Stimulated activated CD4-positive, alpha-beta T cell treated with anti-CD3 and anti-CD28 coated beads, Interleukin-4, amount 100 ng/mL, for 24 hours (primary cell): Measurements from ENCODE around the gene OVOL1.
"Not testable (repeated sequence)": the region's sequence is repeated elsewhere in the genome, so short reads cannot be mapped to it uniquely, and the experiment has no call there.

Experiments used
- DNase-seq: peaks from one replicate; pipeline ENCODE4 v3.0.0-alpha.2; 2020

Gene OVOL1

DNA sequence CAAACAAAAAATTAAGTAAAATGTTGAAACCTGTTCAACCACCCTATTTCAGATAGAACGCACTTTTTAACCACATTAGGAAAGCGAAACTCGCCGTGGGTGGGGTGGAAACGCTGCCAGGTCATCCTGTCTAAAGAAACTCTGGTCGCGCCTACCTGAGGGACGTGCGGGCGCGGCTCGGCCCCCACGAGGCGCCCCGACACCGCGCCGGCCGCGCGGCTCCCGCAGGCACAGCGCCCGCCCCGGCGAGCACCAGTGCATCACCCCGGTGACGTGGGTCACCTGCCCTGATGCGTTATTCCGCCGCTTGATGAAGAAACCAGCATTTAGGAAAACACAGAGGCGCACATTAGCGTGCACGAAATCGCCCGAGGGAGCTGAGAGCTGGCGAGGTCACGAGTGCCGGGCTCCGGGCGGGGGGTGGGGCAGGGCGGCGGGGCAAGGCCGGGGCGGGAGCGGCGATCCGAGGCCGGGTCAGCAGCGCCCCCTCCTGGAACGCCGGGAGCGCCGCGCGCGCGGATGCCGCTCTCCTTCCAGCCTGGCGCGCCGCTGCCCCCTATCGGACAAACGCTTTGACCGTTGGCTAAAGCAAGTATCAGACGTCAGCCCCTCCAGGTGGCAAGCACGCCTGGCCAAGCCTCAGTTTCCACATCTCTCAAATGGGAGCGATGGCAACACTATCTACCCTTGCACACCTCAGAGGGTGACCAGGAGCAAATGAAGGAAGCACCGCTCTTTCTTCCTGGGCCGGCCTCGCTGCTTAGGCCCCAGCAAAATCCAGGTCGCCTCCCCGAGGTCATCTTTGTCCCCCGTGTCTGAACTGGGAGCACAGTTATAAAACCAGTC, 31.2 kb downstream of the OVOL1 start:
- peak; percentile 97 for DNase-seq

DNA sequence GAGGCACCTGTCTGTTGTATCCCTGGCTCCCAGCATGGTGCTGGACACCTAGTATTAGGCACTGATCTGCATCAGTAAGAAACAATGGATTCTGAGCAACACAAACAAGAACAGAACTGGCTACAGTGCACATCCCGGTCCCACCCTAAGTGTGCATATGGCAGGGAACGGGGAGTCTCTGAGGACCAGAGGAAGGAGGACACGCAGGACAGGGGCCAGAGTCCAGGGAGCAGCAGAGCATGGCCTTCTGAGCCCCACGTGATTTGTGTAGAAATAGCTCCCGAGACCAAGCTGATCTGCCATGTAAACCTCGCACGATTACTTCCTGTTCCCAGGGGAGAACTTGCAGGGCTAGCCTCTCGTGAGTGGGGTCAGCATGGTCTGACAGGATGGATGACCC, 34.2 kb downstream of the OVOL1 start:
- no peak for DNase-seq

DNA sequence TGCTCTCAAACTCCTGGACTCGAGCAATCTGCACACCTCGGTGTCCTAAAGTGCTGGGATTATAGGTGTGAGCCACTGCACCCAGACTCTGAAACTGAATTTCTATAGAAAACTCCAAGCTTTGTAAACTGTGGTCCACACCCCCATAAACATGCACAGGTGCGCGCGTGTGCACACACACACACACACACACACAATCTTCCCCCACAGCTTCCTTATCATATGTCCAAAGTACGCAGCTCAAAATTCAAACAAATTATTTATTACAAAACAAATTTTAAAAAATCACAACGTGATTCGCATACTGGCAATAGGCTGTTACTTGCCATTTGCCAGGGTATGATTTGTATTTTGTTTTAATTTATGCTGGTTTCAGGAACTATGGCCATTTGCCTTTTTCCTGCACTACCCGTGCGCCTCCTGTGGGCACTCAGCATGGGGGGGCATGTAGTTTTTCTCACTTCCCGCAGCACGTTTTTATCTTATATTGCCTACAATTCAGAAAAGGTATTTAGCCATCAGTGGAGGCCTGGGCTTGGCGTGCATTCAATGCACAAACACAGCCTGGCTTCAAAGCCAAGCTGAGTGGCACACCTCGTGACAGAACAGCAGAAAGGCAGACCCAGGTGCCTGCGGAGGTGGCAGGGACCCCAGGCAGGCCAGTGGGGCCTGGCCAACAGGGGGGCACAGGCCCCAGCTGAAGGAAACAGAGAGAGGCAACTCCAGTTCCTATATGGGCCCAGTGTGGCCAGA, 36.1 kb downstream of the OVOL1 start:
- no peak for DNase-seq

DNA sequence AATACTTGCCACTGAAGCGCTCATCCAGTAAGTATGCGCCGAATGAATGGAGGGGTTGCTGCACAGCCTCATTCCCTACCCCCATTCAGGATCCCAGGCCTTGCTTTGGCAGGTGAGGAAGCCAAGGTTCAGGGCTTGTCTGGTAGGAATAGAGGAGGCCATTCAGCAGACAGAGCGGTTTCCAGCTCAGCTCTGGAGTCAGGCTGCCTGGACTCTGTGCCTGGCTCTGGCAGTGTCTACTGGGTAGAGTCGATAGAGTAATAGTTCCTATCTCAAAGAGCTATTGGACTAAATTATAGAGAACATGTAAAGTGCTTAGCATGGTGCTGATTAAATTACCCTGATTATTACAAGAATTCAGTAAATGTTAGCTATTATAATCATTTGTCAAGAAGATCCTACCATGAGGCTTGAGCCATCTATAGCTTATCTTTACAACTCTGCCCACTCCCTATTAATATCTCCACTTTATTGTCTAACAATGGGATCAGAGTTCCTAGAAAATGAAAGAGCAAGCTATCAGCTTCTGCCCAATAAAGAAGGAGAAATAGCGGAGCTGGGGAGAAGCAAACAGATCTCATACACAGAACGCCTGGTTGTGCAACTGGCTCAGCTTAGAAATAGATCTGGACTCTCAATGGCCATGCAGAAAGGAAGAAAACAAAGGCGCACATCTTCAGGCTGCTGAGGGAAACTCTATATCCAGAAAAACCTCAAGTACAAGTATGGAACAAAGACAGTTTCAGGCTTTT, 40.3 kb downstream of the OVOL1 start:
- no peak for DNase-seq

GRCh38 chr11:65829459-65829858, 42.6 kb downstream of the OVOL1 start:
- DNase-seq = no peak

DNA sequence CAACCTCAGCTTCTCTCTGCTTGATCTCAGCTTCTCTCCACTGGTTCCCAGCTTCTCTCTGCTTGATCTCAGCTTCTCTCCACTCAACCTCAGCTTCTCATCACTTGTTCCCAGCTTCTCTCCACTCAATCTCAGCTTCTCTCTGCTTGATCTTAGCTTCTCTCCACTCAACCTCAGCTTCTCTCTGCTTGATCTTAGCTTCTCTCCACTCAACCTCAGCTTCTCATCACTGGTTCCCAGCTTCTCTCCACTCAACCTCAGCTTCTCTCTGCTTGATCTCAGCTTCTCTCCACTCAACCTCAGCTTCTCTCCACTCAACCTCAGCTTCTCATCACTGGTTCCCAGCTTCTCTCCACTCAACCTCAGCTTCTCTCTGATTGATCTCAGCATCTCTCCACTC, 45.4 kb downstream of the OVOL1 start:
- not testable (repeated sequence) for DNase-seq

DNA sequence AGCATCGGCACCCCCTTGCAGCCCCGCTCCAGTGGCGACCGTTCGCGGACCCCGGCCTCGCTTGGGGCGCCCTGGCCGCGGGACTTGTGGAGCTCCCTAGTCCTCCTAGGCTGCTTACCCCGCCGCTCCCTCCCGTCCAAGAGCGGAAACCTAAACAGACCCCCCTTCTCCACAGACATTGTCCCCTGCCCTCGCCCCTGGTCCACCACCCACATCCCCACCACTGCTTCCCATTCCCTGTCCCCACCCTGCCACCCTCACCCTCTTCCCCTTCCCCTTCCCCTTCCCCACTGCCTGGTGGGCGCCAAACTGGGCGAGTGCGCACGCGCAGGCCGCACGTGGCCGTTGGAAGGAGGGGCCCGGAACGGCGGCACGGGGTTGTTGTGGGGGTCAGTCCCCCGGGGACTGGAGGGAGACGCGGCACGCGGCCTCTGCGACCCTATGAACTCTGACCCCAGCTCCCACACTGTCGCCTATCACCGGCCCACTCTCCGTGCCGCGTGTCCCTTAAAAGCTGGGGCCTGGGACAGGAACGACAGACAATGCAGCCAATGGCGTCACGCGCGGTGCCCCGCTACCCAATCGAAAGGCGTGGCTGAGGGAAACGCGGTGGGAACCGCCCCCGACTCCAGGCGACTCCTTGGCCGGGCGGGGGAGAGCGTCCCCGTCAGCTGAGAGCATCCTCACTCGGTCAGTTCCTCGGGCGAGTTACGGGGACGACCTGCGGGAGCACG, 46.6 kb downstream of the OVOL1 start, which contains the start of gene SNX32:
Gene SNX32, plus strand, starts transcription at position 667 of the 734 bp plus-strand sequence. CDS start 103 bp downstream, outside the sequence.
- peak; percentile 96 for DNase-seq

- DNase-seq = no peak
Observed at GRCh38 chr11:65834202-65834601, 47.3 kb downstream of the OVOL1 start.

- DNase-seq = no peak
Observed at GRCh38 chr11:65842144-65842543, 55.3 kb downstream of the OVOL1 start.

DNA sequence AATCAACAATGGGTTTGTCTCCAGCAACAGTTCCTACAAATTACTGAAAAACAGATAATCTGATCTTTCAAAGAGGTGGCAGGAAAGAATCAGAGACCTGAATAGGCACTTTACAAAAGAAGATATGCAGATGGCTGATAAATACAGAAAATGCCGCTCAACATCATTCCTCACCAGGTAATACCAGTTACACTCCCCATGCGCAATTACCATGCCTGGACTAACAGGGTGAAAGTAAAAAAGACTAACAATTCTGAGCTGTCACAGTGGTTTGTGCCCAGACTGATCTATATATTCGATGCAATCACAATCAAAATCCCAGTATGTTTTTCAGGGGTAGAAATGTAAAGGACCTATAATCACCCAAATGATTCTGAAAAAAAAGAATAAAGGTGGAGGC, 56.9 kb downstream of the OVOL1 start:
- DNase-seq = no peak

GRCh38 chr11:65844231-65844872, 57.5 kb downstream of the OVOL1 start:
- no peak for DNase-seq
